ENCODE data around the gene TNS1. TPM values are rescaled to one million over a fixed set of nuclear protein-coding genes. Genes with fewer than 3 reads are reported as not detected.

TNS1 gene
- polyA plus RNA-seq, 3 donors = 0.26 to 1.6 (median 1.5) TPM

GRCh38 chr2:217759991-217760390, 242.8 kb downstream of the TNS1 start:
- WGBS (ENCODE audit: insufficient coverage) = no CpG with 5 or more reads among the region's 2 CpGs
- H3K27me3 Mint-ChIP-seq (ENCODE audit: low read depth in 3 of 3) = peaks cover 3 to 15% (median 8%) of the 10 kb centered on the region in 3 donors
- H3K4me2 ChIP-seq (replicated peaks; ENCODE audit: extremely low read depth, low read length, poor library complexity, severe bottlenecking) = no peak overlapping the region

GRCh38 chr2:217757108-217757463, 245.7 kb downstream of the TNS1 start:
- Mint-ChIP-seq H3K4me3 (no peak overlapping the region), H3K27me3 (ENCODE audit: low read depth in 3 of 3) (peaks cover 3 to 25% (median 12%) of the 10 kb centered on the region in 3 donors), H3K27ac (no peak overlapping the region), H3K36me3 (peaks cover 0 to 3% of the 10 kb centered on the region in 2 donors), H3K4me1 (peaks cover 5% of the 10 kb centered on the region), H3K9me3 (peaks cover 11 to 18% (median 16%) of the 10 kb centered on the region in 7 donors)
- Histone ChIP-seq H3K9me3 (replicated peaks in 1 of 2; ENCODE audit: control insufficient read depth in 1 of 2, insufficient read depth in 1 of 2, low read length in 2 of 2) (peaks cover 11 to 15% of the 10 kb centered on the region in 2 donors), H4K20me1 (ENCODE audit: insufficient read depth, low read length) (no peaks in the 10 kb centered on the region), H3K36me3 (replicated peaks in 1 of 2; ENCODE audit: control insufficient read depth in 1 of 2, insufficient read depth in 2 of 2, low read length in 2 of 2) (no peaks in the 10 kb centered on the region), H3K4me1 (ENCODE audit: control insufficient read depth in 1 of 2, insufficient read depth in 2 of 2, low read length in 2 of 2) (peaks cover 5 to 6% of the 10 kb centered on the region in 2 donors), H3K4me2 (replicated peaks; ENCODE audit: extremely low read depth, low read length, poor library complexity, severe bottlenecking) (no peak overlapping the region), H3K9ac (ENCODE audit: insufficient read depth, low read length, poor library complexity, severe bottlenecking) (no peak overlapping the region), H3K27me3 (ENCODE audit: control insufficient read depth in 2 of 2, insufficient read depth in 2 of 2, low read length in 2 of 2) (peaks cover 5 to 14% of the 10 kb centered on the region in 2 donors), H3K27ac (ENCODE audit: low read depth in 1 of 2, low read length in 2 of 2) (no peak overlapping the region), H2AFZ (ENCODE audit: insufficient read depth, low read depth, low read length, poor library complexity, severe bottlenecking) (no peak overlapping the region), H3K4me3 (replicated peaks in 1 of 3; ENCODE audit: low read depth in 2 of 3, low read length in 3 of 3) (no peak overlapping the region), H3K79me2 (ENCODE audit: insufficient read depth, low read length) (no peaks in the 10 kb centered on the region)
- no peak for DNase-seq
- WGBS (ENCODE audit: insufficient coverage) = 100% methylated on average over 1 of the region's 2 CpGs
- intact Hi-C loops (cut with micrococcal nuclease) = no loop called here
- no peak for TF ChIP-seq CTCF (IDR thresholded peaks at IDR 0.05)

More at GRCh38 chr2:217759991-217760390, 242.8 kb downstream of the TNS1 start:
- Mint-ChIP-seq H3K4me1 (peaks cover 5% of the 10 kb centered on the region), H3K36me3 (peaks cover 0 to 3% of the 10 kb centered on the region in 2 donors), H3K4me3 (no peak overlapping the region), H3K27ac (no peak overlapping the region), H3K9me3 (peaks cover 25 to 38% (median 31%) of the 10 kb centered on the region in 7 donors)
- DNase-seq = no peak
- H3K79me2 ChIP-seq (ENCODE audit: insufficient read depth, low read length) = no peaks in the 10 kb centered on the region
- no peaks in the 10 kb centered on the region for H3K36me3 ChIP-seq (replicated peaks in 1 of 2; ENCODE audit: control insufficient read depth in 1 of 2, insufficient read depth in 2 of 2, low read length in 2 of 2)
- intact Hi-C loops (cut with micrococcal nuclease) = no loop called here
- peaks cover 5 to 14% of the 10 kb centered on the region in 2 donors for H3K27me3 ChIP-seq (ENCODE audit: control insufficient read depth in 2 of 2, insufficient read depth in 2 of 2, low read length in 2 of 2)
- no peak overlapping the region for H2AFZ ChIP-seq (ENCODE audit: insufficient read depth, low read depth, low read length, poor library complexity, severe bottlenecking)
- H3K27ac ChIP-seq (ENCODE audit: low read depth in 1 of 2, low read length in 2 of 2) = no peak overlapping the region
- no peaks in the 10 kb centered on the region for H4K20me1 ChIP-seq (ENCODE audit: insufficient read depth, low read length)
- peaks cover 5 to 6% of the 10 kb centered on the region in 2 donors for H3K4me1 ChIP-seq (ENCODE audit: control insufficient read depth in 1 of 2, insufficient read depth in 2 of 2, low read length in 2 of 2)
- H3K9ac ChIP-seq (ENCODE audit: insufficient read depth, low read length, poor library complexity, severe bottlenecking) = no peak overlapping the region
- H3K9me3 ChIP-seq (replicated peaks in 1 of 2; ENCODE audit: control insufficient read depth in 1 of 2, insufficient read depth in 1 of 2, low read length in 2 of 2) = peaks cover 15 to 33% of the 10 kb centered on the region in 2 donors
- no peak overlapping the region for H3K4me3 ChIP-seq (replicated peaks in 1 of 3; ENCODE audit: low read depth in 2 of 3, low read length in 3 of 3)
- no peak for TF ChIP-seq CTCF (IDR thresholded peaks at IDR 0.05)

All from CD14-positive monocyte (primary cell).